Activated naive CD4-positive, alpha-beta T cell treated with anti-CD3 and anti-CD28 coated beads, Interleukin-2, amount 50 U/mL, for 16 hours (primary cell): ENCODE data around the gene SPDYE4.

Experiments
- DNase-seq: peaks from one replicate; pipeline ENCODE4 v3.0.0-alpha.2; 2020

The SPDYE4 gene

GRCh38 chr17:8708025-8708461 is 50.3 kb downstream of the SPDYE4 start:
- no peak for DNase-seq

- no peak for DNase-seq
Observed at GRCh38 chr17:8707332-8708024, 50.9 kb downstream of the SPDYE4 start.

- no peak for DNase-seq
Observed at GRCh38 chr17:8706431-8706830, 51.9 kb downstream of the SPDYE4 start.

GRCh38 chr17:8705427-8705826 is 52.9 kb downstream of the SPDYE4 start:
- DNase-seq, result no peak

- DNase-seq, result no peak
Observed at GRCh38 chr17:8703001-8703400, 55.3 kb downstream of the SPDYE4 start.

- DNase-seq, result no peak
Observed at GRCh38 chr17:8701754-8702153, 56.6 kb downstream of the SPDYE4 start.

- no peak for DNase-seq
Observed at GRCh38 chr17:8701221-8701620, 57.1 kb downstream of the SPDYE4 start.
